ENCODE results near the gene LDAH.

The LDAH gene

GRCh38 chr2:20759487-20759886 is 63.4 kb downstream of the LDAH start:
- no peak overlapping the region for H3K4me3 ChIP-seq (ENCODE audit: low read depth, low read length)
- no peak for TF ChIP-seq CTCF (IDR thresholded peaks at IDR 0.05; ENCODE audit: borderline replicate concordance, insufficient read depth, low read depth, low read length)

GRCh38 chr2:20758997-20759396 is 63.9 kb downstream of the LDAH start:
- H3K4me3 ChIP-seq (ENCODE audit: low read depth, low read length) = no peak overlapping the region
- TF ChIP-seq CTCF (IDR thresholded peaks at IDR 0.05; ENCODE audit: borderline replicate concordance, insufficient read depth, low read depth, low read length) = no peak

GRCh38 chr2:20757405-20758090 is 65.4 kb downstream of the LDAH start:
- TF ChIP-seq CTCF (IDR thresholded peaks at IDR 0.05; ENCODE audit: borderline replicate concordance, insufficient read depth, low read depth, low read length) = no peak

GRCh38 chr2:20755132-20755800 is 67.6 kb downstream of the LDAH start:
- H3K4me3 ChIP-seq (ENCODE audit: low read depth, low read length) = no peak overlapping the region
- no peak for TF ChIP-seq CTCF (IDR thresholded peaks at IDR 0.05; ENCODE audit: borderline replicate concordance, insufficient read depth, low read depth, low read length)

More at GRCh38 chr2:20757405-20758090, 65.4 kb downstream of the LDAH start:
- no peak overlapping the region for H3K4me3 ChIP-seq (ENCODE audit: low read depth, low read length)

- no peak for TF ChIP-seq CTCF (IDR thresholded peaks at IDR 0.05; ENCODE audit: borderline replicate concordance, insufficient read depth, low read depth, low read length)
- no peak overlapping the region for H3K4me3 ChIP-seq (ENCODE audit: low read depth, low read length)
Measured at GRCh38 chr2:20752293-20752692, 70.6 kb downstream of the LDAH start.

GRCh38 chr2:20747317-20747716 is 75.6 kb downstream of the LDAH start:
- TF ChIP-seq CTCF (IDR thresholded peaks at IDR 0.05; ENCODE audit: borderline replicate concordance, insufficient read depth, low read depth, low read length) = no peak
- H3K4me3 ChIP-seq (ENCODE audit: low read depth, low read length) = no peak overlapping the region

All from GM12875 (cell line).